ENCODE measurements around the gene SLK.

SLK gene

GRCh38 chr10:103991393-103992128, 24.6 kb downstream of the SLK start:
- DNase-seq, result no peak

DNA sequence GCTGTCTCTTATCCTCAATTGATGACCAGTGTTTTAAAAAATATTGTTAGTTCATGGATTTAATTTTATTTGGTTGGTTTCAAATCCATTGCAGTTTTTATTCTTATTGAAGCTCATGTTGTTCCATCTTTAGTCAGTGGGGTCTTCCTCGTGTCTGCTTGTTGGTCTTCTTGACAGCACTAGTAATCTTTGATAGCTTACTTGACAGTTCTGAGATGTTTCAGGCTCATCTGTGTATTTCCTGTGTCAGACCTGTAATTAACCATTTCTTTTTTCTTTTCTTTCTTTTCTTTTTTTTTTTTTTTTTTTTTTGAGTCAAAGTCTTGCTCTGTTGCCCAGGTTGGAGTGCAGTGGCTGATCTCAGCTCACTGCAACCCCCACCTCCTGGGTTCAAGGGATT, 28.2 kb downstream of the SLK start:
- no peak for DNase-seq

DNA sequence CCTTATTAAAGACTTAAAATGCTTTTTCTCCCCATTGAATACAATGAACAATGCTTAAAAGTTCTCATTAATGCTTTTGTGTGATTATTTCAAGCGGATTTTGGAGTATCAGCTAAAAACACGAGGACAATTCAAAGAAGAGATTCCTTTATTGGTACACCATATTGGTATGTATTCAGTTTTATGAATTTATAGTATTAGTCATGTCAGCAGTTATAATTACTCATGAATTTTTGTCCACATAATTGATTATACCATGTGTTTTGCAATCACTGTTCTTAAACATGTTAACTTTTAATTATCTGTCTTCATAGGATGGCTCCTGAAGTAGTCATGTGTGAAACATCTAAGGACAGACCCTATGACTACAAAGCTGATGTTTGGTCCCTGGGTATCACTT, 31.9 kb downstream of the SLK start:
- DNase-seq, result no peak

DNA sequence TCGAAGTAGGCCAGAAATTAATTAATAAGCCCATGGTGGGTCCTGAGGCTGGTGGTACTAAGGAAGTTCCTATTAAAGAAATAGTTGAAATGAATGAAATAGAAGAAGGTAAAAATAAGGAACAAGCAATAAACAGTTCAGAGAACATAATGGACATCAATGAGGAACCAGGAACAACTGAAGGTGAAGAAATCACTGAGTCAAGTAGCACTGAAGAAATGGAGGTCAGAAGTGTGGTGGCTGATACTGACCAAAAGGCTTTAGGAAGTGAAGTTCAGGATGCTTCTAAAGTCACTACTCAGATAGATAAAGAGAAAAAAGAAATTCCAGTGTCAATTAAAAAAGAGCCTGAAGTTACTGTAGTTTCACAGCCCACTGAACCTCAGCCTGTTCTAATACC, 36.0 kb downstream of the SLK start:
- DNase-seq, result no peak

GRCh38 chr10:104005172-104005863, 38.4 kb downstream of the SLK start:
- no peak for DNase-seq

GRCh38 chr10:104011904-104012303, 45.0 kb downstream of the SLK start:
- no peak for DNase-seq

GRCh38 chr10:104013489-104013888, 46.5 kb downstream of the SLK start:
- DNase-seq, result no peak

DNA sequence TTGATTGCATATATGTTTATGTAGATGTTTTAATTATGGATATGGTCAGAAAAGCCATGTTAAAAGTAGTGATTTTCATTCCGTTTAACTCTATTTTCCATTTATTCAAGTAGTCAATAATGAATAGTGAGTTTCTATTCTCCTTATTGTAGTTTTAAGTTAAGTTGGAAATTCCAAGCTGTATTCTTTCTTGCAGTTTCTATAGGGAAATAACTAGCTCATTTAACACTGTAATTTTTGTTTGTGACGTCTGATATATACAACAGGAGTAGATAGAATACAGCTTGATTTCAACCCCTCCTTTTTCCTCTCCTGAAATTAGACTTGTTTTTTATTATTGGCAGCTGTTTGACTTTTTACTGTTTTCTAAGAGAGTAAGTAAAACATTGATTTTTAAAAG, 47.2 kb downstream of the SLK start:
- DNase-seq, result no peak

DNA sequence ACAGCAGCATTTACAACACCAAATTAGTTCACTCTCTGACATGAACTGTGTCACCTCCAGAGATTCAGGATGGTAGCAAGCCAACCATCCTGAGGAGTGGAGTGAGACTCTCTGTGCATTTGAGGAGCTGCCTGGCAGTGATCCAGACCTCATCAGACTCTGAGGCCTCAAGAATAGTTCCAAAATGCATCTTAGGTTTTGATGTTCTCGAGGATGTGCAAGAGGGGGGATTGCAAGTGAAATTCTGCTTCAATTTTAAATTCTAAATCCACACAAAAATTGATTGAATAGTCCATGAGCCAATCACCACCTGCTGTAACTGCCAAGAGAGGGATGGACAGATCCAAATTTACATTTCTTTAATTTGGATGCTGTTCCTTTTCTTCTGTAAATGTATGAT, 49.7 kb downstream of the SLK start:
- no peak for DNase-seq

DNA sequence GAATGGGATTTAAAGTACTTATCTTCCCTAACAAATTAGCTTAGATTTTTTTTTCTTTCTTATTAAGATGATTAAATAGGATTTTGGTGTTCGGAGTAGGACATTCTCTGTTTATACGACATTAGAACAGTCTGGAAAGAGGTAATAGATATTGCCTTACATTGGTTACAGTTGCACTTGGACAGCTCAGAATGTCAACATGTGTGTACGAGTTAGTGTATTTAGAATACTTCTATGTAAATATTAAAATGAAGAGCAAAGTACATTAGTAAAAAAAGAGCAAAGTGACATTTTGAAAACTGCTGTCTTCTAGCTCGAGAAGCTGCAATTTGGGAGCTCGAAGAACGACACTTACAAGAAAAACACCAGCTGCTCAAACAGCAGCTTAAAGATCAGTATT, 51.5 kb downstream of the SLK start:
- no peak for DNase-seq

DNA sequence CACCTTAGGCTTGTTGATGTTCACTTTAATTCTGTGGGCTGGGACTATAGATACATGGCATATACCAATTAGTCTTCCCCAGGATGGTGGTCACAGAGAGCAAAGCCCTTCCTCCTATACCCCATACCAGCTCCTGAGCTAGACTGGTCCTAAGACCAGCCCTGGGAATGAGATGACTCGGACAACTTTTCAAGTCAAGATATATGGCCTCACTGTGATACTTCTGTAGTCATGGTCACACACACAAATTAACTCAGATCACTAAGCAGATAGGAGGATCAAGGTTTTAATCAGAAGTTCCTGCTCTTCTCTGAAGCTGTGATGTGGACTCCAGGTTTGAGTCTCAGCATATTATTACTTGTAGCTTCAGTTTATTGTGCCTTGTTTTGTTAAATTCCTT, 53.1 kb downstream of the SLK start:
- DNase-seq, result no peak

- DNase-seq, result no peak
Observed at GRCh38 chr10:104021246-104021645, 54.3 kb downstream of the SLK start.

GRCh38 chr10:104022026-104022425, 55.1 kb downstream of the SLK start:
- no peak for DNase-seq

- no peak for DNase-seq
Observed at GRCh38 chr10:104025524-104025923, 58.6 kb downstream of the SLK start.

- no peak for DNase-seq
Observed at GRCh38 chr10:104026762-104027161, 59.8 kb downstream of the SLK start.

DNA sequence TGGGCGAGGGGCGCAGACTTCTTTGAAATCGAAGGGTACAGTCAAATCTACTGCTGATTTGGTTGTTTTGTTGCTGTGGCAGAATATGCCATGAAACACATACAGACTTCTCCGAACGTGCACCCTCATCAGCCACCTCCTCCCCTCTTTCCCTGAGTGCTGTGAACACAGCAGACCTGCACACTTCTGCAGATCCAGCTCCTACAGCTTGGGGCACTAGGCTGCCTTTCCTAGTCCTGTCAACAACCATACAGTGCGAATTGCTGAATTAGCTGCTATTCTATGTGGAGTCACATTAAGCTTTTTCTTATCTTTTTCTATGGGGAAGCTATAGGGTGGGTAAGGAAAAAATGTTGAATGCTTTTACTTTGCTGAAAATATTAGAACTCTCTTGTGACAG, 61.2 kb downstream of the SLK start:
- no peak for DNase-seq

- no peak for DNase-seq
Observed at GRCh38 chr10:104028823-104029520, 62.0 kb downstream of the SLK start.

DNA sequence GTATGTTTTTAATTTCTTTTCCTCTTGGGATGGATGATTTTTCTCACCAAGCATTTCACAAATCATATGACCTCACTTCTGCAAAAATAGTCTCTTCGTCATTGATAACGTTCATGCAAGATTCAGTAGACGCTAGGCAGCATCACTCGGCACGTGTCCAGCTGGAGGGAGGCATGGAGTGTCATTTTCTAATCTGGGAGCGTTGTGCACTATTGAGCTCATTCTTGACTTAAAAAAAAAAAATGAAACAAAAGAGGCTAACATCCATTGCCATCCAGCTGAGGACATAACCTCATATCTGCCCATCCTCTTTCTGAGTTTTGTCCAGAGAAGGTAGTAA, 62.6 kb downstream of the SLK start:
- DNase-seq, result no peak

GRCh38 chr10:104031631-104032030, 64.7 kb downstream of the SLK start:
- no peak for DNase-seq

GRCh38 chr10:104032144-104032775, 65.3 kb downstream of the SLK start:
- no peak for DNase-seq

DNA sequence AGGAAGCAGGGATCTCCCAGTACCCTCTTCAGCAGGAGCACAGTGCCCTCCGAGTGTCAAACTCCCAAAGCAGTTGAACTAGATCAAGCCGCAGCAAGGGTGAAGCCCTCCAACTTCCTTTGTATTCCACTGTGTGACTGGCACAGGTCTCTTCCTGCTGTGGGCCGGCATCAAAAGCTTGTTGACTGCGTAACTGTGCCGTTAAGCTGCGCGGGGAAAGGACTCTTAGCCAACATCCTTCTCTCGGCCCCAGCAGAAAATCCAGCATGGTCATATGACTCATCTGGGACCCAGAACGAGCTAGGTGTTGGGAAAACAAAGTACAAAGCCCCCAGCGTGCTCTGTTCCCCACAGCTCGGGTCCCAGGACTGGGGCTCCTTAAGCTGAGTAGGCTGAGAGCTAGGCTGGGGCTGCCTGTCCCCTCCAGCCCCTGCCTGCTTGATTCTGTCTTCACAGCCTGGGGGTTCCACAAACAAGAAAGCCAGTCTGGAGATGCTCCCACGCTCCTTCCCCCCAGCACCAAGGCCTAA, 66.5 kb downstream of the SLK start:
- DNase-seq, result no peak

DNA sequence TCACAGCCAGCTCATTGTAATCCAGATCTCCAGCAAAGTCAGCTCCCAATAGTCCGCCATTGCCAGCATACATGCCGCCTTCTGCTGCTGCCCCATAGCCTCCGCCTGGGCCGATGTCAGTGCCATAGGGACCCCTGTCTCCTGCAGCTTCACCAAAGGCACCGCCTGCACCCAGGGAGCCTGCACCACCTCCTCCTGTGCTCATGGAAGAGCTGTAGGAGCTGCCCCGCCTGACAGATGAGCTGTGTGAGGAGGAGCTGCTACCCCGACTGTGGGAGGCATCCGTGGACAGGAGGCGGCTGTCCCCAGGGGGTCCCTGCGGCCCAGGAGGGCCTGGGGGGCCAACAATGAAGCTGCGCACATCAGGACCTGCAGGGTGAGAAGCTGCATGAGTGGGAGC, 67.0 kb downstream of the SLK start:
- no peak for DNase-seq

DNA sequence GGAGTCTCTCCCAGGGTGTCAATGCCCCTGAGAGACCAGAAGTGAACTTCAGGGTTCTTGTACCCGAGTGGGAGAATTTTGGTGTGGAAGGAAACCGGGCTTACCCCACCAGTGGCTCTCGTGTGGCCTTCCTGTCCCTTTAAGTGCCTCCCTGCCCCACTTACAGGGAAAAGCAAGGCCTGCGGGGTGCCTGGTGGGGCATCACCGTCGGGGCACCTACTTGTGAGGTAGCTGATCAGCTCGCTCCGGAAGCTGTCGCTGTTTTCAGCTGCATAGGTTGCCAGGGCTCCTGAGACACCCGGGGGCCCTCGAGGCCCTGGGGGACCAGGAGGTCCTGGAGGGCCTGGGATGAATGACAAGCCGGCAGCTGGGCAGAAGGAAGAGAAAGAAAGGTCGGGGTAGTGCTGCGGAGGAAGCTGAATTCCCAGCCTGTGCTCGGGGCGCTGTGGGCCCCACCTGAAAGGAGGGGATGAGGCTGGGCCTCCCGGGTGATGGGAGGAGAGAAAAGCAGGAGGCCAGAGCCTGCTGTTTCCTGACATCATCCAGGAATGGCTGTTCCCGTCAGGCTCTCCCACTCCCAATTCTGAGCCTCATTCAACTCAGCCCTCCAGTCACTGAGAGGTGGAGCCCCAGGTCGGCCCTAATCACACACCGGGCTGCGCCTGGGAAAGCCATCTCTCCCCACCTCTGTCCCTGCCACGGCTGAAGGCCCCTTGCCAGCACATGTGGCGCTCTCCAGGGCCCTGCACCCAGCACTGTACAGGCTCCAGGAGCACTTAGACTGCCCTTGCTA, 67.7 kb downstream of the SLK start:
- DNase-seq, result no peak
